OCI-LY7 (cell line): ENCODE results near the gene MIX23.

Experiments used
- EZH2phosphoT487 ChIP-seq: fragments of 200-600 bp; sonication (generic); IDR thresholded peaks from 2 replicates; pipeline ENCODE4 v1.6.1; 2018; ENCODE audit warnings: low read depth, borderline replicate concordance, mild to moderate bottlenecking, mixed run types, antibody characterized with exemption, low read length, moderate library complexity, mixed read lengths
- TF ChIP-seq, protein P1 (sequence below): fragments of 200-600 bp; sonication (generic); conservative IDR thresholded peaks from 2 replicates; pipeline ENCODE4 v1.5.1; 2014; ENCODE audit warnings: mild to moderate bottlenecking, antibody characterized with exemption, low read length, moderate library complexity, mixed read lengths

DNA sequence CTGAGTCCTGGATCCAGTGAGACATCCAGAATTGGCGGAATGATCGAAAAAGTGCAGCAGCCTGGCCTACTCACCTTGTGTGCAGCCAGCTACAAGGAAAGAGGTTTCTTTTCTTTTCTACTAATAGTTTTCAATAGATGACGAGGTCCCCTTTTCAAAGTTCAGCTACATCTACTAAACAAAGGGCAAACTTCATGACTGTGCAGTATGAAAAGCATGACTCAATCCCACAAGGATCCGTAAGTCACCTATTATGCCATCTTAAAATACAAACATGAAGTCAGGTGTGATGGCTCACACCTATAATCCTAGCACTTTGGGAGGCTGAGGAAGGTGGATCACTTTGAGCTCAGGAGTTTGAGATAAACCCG, 16.7 kb downstream of the MIX23 start:
- TF ChIP-seq, protein P1, sequence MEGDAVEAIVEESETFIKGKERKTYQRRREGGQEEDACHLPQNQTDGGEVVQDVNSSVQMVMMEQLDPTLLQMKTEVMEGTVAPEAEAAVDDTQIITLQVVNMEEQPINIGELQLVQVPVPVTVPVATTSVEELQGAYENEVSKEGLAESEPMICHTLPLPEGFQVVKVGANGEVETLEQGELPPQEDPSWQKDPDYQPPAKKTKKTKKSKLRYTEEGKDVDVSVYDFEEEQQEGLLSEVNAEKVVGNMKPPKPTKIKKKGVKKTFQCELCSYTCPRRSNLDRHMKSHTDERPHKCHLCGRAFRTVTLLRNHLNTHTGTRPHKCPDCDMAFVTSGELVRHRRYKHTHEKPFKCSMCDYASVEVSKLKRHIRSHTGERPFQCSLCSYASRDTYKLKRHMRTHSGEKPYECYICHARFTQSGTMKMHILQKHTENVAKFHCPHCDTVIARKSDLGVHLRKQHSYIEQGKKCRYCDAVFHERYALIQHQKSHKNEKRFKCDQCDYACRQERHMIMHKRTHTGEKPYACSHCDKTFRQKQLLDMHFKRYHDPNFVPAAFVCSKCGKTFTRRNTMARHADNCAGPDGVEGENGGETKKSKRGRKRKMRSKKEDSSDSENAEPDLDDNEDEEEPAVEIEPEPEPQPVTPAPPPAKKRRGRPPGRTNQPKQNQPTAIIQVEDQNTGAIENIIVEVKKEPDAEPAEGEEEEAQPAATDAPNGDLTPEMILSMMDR: no peak
- TF ChIP-seq EZH2phosphoT487: no peak
